DND-41 (cell line): ENCODE data around the gene ENDOD1.

Experiments
- CTCF ChIP-seq: IDR thresholded peaks from 2 replicates; pipeline ENCODE4 v1.5.1; 2012; ENCODE audit warnings: borderline replicate concordance, low read length, moderate library complexity, mild to moderate bottlenecking; ENCODE audit not compliant: poor library complexity, severe bottlenecking; ENCODE audit errors: extremely low read depth
- EZH2 ChIP-seq: IDR thresholded peaks from 3 replicates; pipeline ENCODE4 v1.6.1; 2012; ENCODE audit warnings: borderline replicate concordance, low read depth, mild to moderate bottlenecking, moderate library complexity, low read length, inconsistent platforms; ENCODE audit not compliant: severe bottlenecking

DNA sequence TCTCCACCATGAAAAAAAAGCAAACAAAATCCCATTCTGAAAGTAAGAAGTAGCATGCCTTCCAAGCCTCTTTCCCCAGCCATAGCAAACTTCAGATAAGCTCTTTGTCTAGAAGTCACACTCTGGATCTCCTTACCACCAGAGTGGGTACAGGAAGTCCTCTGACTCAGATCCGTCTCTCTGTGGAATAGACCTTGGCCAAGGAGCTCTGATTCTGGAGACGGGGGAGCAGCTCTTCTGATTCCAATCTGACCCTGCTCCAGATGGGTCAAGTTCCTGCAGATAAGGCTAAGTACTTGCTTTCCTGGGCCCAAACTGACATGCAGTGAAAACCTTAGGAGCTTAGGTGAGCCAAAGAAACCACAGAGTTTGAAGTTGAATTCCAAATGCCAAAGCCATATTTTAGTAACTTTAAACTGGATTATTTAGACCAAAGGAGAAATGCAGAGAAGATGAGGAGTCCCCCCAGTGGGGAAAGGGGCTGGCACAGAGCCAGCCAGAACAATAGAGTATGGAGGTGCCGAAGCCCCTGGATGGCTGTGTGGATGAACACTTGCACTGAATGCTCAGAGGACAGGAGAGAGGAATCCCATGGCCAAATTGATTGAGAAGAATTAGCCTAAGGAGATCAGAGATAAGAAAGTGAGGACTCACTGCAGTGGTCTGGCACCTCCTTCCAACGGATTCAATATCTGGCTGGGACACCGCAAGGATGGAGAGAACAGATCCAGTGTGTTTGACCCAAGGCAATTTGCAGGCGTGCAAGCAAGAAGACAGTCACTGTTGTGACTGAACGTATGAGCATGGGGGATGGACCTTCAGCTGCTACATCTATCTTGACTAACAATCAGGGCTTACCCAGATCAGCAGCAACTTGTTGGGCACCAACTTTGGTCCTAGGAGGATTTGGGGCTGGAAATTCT, 54.9 kb downstream of the ENDOD1 start:
- TF ChIP-seq CTCF = no peak
- no peak for TF ChIP-seq EZH2
